Left kidney (tissue), 2 donors: ENCODE results near the gene TMEM151A. TPM values are rescaled to one million over a fixed set of nuclear protein-coding genes. Genes with fewer than 3 reads are reported as not detected.
"Not testable (repeated sequence)": the region's sequence is repeated elsewhere in the genome, so short reads cannot be mapped to it uniquely, and the experiment has no call there.

ENCODE experiments used
- DNase-seq: peaks from one replicate; pipeline ENCODE4 v3.0.0-alpha.2; 2013
- polyA plus RNA-seq: library from polyadenylated mRNA; unstranded; fragments of 120-200 nt; gene quantifications from one replicate; pipeline ENCODE4 v1.2.1, GENCODE V29; 2013; ENCODE audit not compliant: insufficient read length

The TMEM151A gene
- polyA plus RNA-seq, 1 donor: not detected

- DNase-seq: no peak
Measured at GRCh38 chr11:66309475-66309874, 17.8 kb downstream of the TMEM151A start.

GRCh38 chr11:66310324-66310723 is 18.6 kb downstream of the TMEM151A start:
- DNase-seq: no peak

DNA sequence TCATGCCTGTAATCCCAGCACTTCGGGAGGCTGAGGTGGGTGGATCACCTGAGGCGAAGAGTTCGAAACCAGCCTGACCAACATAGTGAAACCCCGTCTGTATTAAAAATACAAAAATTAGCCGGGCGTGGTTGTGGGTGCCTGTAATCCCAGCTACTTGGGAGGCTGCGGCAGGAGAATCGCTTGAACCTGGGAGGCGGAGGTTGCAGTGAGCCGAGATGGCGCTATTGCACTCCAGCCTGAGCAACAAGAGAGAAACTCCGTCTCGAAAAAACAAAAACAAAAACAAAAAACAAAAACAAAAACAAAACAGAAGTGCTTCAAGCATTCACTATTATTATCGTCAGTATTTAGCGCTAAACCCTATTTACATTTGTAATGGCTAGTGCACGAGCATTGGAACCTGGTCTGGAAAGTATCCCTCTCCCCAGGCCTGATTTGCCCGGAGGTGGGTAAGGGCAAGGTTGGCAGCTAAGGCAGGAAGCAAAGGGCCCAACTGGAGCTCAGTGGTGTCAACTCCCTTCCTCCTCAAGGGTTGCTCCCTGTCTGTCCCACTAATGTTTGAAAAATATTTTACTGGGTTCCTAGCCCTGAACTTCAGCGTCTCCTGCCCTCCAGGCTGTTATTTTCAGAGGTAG is 19.2 kb downstream of the TMEM151A start:
- not testable (repeated sequence) for DNase-seq

DNA sequence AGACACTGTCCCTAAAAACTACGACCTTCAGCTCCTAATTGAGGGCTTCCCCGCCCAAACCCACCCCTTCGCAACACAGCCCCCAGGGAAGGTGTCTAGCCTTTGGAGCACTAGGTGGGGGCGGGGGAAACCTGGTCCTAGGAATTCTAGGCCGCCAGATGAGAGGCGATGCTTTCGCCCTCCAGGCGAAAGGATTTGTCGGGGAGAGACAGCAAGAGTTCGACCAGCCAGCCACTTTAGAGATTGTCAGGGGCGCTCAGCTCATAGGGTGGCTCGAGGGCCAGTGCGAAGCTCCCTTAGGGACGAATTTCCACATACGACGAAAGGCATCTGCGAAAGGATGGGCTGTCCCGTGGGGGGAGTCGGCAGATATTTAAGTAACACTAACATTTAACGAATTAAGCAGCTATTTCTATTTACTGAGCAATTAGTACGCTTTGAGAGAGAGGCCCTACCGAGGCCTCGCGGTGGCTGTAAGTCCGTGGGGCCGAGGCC is 19.8 kb downstream of the TMEM151A start:
- DNase-seq: no peak

GRCh38 chr11:66311965-66312548 is 20.4 kb downstream of the TMEM151A start:
- peak; percentile 88 for DNase-seq

GRCh38 chr11:66312549-66313320 is 21.0 kb downstream of the TMEM151A start:
- peak; percentile 97 for DNase-seq

DNA sequence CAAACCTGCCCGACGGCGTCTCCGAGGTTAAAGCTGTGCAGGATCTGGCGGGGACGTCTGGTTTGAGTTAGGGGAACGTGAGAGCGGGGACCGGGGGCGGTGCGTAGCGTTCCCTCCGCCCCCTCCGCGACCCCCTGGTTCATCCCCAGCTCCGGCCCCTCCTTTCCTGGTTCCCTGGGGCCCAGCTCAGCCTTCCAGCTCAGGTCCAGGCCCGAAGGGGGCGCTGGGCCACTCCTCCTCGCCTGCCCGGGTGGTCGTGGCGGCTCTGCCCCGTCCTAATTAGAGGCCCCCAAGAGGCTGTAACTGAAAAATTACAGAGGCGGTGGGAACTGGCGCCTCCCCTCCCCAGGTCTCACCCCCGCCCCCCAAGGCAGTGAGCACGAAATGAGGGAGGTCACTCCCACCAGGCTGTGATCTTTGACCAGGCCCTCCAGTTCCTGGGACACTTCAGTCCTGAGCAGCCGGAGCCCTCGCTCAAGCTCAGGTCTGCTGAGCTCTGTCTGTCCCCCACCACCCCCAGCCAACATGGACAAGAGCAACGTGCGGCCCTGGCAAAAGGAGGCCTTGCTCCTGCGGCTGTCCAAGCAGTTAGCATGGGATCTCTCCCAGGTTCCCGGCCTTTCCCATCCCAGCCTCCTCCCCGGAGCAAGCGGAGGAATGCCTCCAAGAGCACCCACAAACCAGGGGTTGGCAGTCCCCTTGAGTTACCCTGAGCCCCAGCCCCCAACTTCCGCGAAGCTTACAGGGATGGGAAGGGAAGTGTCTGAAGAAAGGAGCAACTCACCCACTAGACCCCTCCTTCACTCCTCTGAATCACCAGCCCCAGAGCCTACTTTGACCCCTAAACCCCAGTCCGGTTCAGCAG is 21.9 kb downstream of the TMEM151A start:
- DNase-seq: peak; percentile 75

DNA sequence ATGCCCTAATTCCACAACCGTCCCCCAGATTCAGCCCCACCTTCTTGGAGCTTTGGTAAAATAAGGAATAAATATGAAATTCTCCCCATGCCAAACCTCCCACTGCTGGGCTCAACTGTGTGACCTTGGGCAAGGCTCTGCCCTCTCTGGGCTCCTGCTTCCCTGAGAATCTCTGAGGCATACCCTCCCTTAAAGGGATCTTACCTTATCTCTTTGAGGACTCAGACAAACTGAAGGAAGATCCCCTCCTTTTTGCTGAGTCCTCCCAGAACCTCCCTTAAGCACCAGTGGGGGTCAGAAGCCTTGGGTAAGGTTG is 22.4 kb downstream of the TMEM151A start:
- no peak for DNase-seq

GRCh38 chr11:66314561-66315497 is 23.1 kb downstream of the TMEM151A start:
- DNase-seq: no peak

DNA sequence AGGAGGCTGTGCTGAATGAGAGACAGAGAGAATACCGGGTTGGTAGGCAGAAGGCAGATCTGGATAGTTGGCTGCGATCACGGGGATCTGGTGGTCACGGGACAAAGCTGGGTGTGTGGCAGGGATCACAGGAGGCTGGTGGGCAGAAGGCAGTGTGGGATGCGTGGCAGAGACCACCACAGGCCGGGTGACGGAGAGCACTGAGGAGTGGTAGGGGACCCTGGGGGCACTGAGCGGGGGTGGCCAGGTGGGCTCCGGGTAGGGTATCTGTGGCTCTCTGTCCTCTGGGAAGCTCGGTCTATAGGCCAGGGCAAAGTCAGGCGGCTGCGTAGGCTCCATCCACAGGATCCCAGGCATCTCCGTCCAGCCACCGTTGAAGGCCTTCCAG is 23.8 kb downstream of the TMEM151A start:
- DNase-seq: no peak

DNA sequence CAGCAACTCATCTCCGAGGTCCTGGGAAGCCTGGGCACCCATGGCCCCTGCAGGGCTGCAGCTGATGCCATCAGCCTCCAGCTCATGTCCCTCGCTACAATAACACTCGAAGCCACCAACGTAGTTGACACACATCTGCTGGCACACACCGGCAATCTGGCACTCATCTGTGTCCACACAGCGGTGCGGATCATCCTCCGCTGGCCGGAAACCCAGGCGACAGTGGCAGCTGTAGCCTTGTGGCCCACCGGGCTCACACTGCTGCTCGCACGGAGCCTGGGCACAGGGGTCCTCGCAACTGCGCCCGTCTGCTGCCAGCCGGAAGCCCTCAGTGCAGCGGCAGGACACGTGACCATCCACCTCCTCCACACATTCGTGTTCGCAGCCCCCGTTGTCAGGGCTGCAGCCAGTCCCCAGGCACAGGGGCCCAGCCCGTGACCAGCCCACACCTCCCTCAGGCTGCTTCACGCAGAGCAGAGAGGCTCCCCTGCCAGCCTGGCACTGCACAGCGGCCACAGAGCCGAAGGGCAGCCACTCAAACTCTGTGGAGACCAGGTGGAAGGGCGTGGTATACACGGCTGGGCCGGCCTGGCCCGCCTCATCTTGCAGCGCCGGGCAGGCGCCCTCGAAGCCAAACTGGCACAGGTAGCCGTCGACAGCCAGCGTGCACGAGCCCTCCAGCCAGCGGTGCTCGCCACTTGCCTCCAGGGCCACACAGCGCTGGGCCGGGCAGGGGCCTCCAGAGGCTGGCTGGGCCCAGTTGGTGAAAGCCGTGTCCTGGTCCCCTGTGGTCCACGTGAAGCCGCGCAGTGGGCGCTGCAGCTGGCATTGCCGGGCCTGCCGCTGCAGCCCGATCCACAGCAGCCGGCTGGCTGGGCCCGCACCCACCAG is 24.5 kb downstream of the TMEM151A start:
- no peak for DNase-seq

- DNase-seq: no peak
Measured at GRCh38 chr11:66316849-66317251, 25.2 kb downstream of the TMEM151A start, which contains the start of gene CD248. CD248 (minus strand) TSS chr11:66317044; CDS start chr11:66317027, 17 bp downstream.

DNA sequence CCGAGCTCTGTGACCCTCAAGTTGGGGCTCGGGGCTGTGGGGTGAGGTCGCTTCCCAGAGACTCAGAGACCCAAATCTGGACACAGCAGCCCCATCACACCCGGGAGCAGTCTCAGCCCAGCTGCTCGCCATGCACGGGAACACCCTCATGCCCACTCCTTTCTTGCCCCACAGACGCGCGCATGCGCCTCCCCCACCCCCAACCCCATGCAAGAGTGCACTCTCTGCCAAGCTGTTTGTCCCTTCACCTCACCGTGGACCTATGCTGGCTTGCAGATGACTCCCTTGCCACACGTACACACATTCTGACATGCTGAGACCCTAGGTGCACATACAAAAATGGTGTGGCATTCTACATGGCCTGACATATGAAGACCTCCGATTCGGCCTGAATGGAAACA is 25.6 kb downstream of the TMEM151A start:
- DNase-seq: no peak

GRCh38 chr11:66317723-66318599 is 26.3 kb downstream of the TMEM151A start:
- DNase-seq: no peak

GRCh38 chr11:66318600-66318970 is 26.9 kb downstream of the TMEM151A start:
- DNase-seq: no peak

DNA sequence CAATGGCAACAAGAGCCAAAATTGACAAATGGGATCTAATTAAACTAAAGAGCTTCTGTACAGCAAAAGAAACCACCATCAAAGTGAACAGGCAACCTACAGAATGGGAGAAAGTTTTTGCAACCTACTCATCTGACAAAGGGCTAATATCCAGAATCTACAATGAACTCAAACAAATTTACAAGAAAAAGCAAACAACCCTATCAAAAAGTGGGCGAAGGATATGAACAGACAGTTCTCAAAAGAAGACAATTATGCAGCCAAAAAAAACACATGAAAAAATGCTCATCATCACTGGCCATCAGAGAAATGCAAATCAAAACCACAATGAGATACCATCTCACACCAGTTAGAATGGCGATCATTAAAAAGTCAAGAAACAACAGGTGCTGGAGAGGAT is 28.6 kb downstream of the TMEM151A start:
- not testable (repeated sequence) for DNase-seq

- DNase-seq: not testable (repeated sequence)
Measured at GRCh38 chr11:66320748-66321147, 29.1 kb downstream of the TMEM151A start.

GRCh38 chr11:66321606-66322005 is 29.9 kb downstream of the TMEM151A start:
- DNase-seq: no peak
